ENCODE data around the gene ZMYND19.

The ZMYND19 gene

GRCh38 chr9:137583347-137583746 is 7.0 kb downstream of the ZMYND19 start:
- DNase-seq (ENCODE audit: extremely low spot score), result no peak
- TF ChIP-seq SP1 (IDR thresholded peaks at IDR 0.05) (no peak), HDGF (IDR thresholded peaks at IDR 0.05; ENCODE audit: borderline replicate concordance) (no peak), ZNF384 (IDR thresholded peaks at IDR 0.05) (no peak), L3MBTL2 (conservative IDR thresholded peaks at IDR 0.05) (no peak)
- ChIA-PET POLR2A (no interaction called here), CTCF (no interaction called here)

- TF ChIP-seq L3MBTL2 (conservative IDR thresholded peaks at IDR 0.05), result no peak
- TF ChIP-seq FOXA1 (IDR thresholded peaks at IDR 0.05), result no peak
- TF ChIP-seq TARDBP (IDR thresholded peaks at IDR 0.05), result no peak
- TF ChIP-seq FOXK2 (IDR thresholded peaks at IDR 0.05), result no peak
- no peak for TF ChIP-seq BHLHE40 (IDR thresholded peaks at IDR 0.05; ENCODE audit: borderline replicate concordance)
- no peak for TF ChIP-seq ZNF384 (IDR thresholded peaks at IDR 0.05)
- no peak for TF ChIP-seq SP1 (IDR thresholded peaks at IDR 0.05)
- no peak for TF ChIP-seq ELF4 (IDR thresholded peaks at IDR 0.05)
- TF ChIP-seq HDGF (IDR thresholded peaks at IDR 0.05; ENCODE audit: borderline replicate concordance), result no peak
- TF ChIP-seq NFRKB (IDR thresholded peaks at IDR 0.05), result no peak
- TF ChIP-seq ARNT (IDR thresholded peaks at IDR 0.05), result no peak
- no peak for TF ChIP-seq PKNOX1 (IDR thresholded peaks at IDR 0.05)
- TF ChIP-seq LEF1 (IDR thresholded peaks at IDR 0.05; ENCODE audit: borderline replicate concordance), result no peak
- TF ChIP-seq SUZ12 (IDR thresholded peaks at IDR 0.05), result no peak
- TF ChIP-seq CTBP1 (IDR thresholded peaks at IDR 0.05; ENCODE audit: borderline replicate concordance), result no peak
- no peak for TF ChIP-seq FOXM1 (IDR thresholded peaks at IDR 0.05; ENCODE audit: borderline replicate concordance)
- CTCF ChIA-PET, result interaction anchor here (0.7 kb wide), 1 partner anchor 29 kb away, joined by 3 read pairs; no protein-coding TSS in a partner anchor
- peak; percentile 48 for DNase-seq (ENCODE audit: extremely low spot score)
- POLR2A ChIA-PET, result interaction anchor here (1.2 to 2.4 kb wide), 3 partner anchors 9 to 36 kb away, joined by 5 to 15 read pairs (median 6); partner anchors contain the start of genes EHMT1 and ZMYND19
Observed at GRCh38 chr9:137582286-137582860, 7.9 kb downstream of the ZMYND19 start.

DNA sequence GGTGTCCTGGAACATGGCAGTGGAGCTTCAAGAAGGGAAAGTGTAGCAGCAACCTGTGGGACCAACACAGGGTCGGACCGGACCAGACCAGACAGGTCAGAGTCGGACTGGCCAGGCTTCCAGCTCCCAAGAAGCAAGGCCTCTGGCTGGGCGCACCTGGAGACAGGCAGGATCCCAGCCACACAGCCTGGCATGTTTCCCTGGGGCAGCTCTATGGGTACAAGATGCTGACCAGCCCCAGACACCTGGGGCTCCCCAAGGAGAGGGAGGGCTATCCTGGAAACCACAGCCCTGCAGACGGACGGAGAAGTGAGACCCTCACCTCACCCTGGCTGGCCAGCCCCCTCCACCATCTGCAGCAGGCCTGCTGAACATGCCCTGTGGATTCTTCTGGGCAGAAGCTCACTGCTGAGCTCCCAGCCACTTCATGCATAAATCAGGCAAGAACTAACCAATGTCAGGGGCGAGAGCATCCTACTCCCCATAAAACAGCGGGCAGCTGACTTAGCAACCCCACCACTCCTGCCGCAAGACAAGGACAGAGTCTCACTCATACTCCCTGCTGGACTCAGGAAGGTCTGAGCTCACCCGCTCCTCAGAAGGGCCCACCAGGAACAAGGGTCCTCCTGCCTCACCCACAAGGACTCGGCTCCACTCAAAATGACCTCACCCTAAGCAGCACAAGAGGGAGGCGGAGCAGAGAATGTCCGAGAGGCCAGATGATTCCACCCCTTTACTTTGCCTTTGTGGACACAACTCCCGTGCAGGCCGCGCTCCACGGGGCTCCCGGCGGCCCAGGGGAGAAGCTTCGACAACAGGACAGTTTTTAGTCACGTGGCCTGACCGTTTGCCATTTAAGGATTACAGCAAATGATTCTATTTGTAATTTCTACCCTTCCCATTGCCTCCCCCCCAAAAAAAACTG is 8.7 kb downstream of the ZMYND19 start:
- POLR2A ChIA-PET, result interaction anchor here (0.9 to 2.4 kb wide), 4 partner anchors 9 to 37 kb away, joined by 3 to 15 read pairs (median 6); partner anchors contain the start of genes ARRDC1, EHMT1 and ZMYND19

GRCh38 chr9:137580954-137581322 is 9.4 kb downstream of the ZMYND19 start:
- no peak for DNase-seq (ENCODE audit: extremely low spot score)
- TF ChIP-seq ELF4 (IDR thresholded peaks at IDR 0.05) (no peak), SP1 (IDR thresholded peaks at IDR 0.05) (no peak), NFRKB (IDR thresholded peaks at IDR 0.05) (no peak), FOXM1 (IDR thresholded peaks at IDR 0.05; ENCODE audit: borderline replicate concordance) (no peak), CTBP1 (IDR thresholded peaks at IDR 0.05; ENCODE audit: borderline replicate concordance) (no peak), HDGF (IDR thresholded peaks at IDR 0.05; ENCODE audit: borderline replicate concordance) (no peak), SUZ12 (IDR thresholded peaks at IDR 0.05) (no peak), FOXA1 (IDR thresholded peaks at IDR 0.05) (no peak), BHLHE40 (IDR thresholded peaks at IDR 0.05; ENCODE audit: borderline replicate concordance) (no peak), ARNT (IDR thresholded peaks at IDR 0.05) (no peak), L3MBTL2 (conservative IDR thresholded peaks at IDR 0.05) (no peak)
- ChIA-PET CTCF (no interaction called here), POLR2A (interaction anchor here (0.9 to 2.4 kb wide), 4 partner anchors 10 to 38 kb away, joined by 3 to 15 read pairs (median 6); partner anchors contain the start of genes ARRDC1, EHMT1 and ZMYND19)

More for the DNA sequence above, 8.7 kb downstream of the ZMYND19 start:
- CTCF ChIA-PET, result interaction anchor here (0.7 kb wide), 1 partner anchor 30 kb away, joined by 3 read pairs; no protein-coding TSS in a partner anchor
- no peak for DNase-seq (ENCODE audit: extremely low spot score)
- TF ChIP-seq TARDBP (IDR thresholded peaks at IDR 0.05) (no peak), HDGF (IDR thresholded peaks at IDR 0.05; ENCODE audit: borderline replicate concordance) (no peak), ELF4 (IDR thresholded peaks at IDR 0.05) (no peak), CTBP1 (IDR thresholded peaks at IDR 0.05; ENCODE audit: borderline replicate concordance) (no peak), SP1 (IDR thresholded peaks at IDR 0.05) (no peak), FOXM1 (IDR thresholded peaks at IDR 0.05; ENCODE audit: borderline replicate concordance) (no peak), NFRKB (IDR thresholded peaks at IDR 0.05) (no peak), PKNOX1 (IDR thresholded peaks at IDR 0.05) (no peak), BHLHE40 (IDR thresholded peaks at IDR 0.05; ENCODE audit: borderline replicate concordance) (no peak), ARNT (IDR thresholded peaks at IDR 0.05) (no peak), LEF1 (IDR thresholded peaks at IDR 0.05; ENCODE audit: borderline replicate concordance) (no peak), FOXK2 (IDR thresholded peaks at IDR 0.05) (no peak), FOXA1 (IDR thresholded peaks at IDR 0.05) (no peak), SUZ12 (IDR thresholded peaks at IDR 0.05) (no peak), L3MBTL2 (conservative IDR thresholded peaks at IDR 0.05) (no peak), ZNF384 (IDR thresholded peaks at IDR 0.05) (no peak)

DNA sequence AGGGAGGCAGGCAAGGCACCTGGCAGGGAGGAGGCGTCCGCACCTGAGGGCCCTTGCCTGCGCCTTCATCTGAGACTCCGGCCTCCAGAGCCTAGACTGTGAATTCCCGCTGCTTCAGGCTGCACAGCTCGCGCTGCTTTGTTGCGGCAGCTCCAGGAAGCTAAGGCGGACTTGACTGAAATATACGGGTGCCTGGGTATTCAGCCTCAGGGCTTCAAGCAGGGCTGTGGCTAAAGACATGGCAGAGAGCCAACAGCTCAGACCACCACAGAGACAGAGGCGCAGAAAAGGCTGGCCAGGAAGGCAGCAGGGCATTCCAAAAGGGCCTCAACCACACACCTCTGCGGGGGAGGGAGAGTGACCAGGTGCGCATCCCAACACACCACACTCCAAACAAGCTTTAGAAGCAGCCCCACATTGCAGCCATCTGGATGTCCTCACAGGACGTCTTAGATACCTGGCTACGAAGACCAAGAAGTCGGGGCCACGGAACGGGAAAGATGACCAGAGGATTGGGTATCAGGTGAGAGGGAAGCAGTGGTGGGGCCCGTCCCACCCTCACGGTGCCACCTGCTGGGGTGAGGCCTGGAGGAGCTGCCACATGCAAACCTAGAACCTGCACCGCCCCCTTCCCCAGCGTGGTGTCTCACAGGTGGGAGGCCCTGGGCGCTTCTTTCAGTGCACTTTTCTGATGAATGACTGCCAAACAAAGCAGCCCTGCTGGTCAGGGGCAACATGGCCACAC is 9.9 kb downstream of the ZMYND19 start:
- no peak for TF ChIP-seq BHLHE40 (IDR thresholded peaks at IDR 0.05; ENCODE audit: borderline replicate concordance)
- no peak for TF ChIP-seq L3MBTL2 (conservative IDR thresholded peaks at IDR 0.05)
- no peak for TF ChIP-seq FOXA1 (IDR thresholded peaks at IDR 0.05)
- TF ChIP-seq NFRKB (IDR thresholded peaks at IDR 0.05), result no peak
- TF ChIP-seq FOXK2 (IDR thresholded peaks at IDR 0.05), result no peak
- no peak for TF ChIP-seq ZNF384 (IDR thresholded peaks at IDR 0.05)
- TF ChIP-seq SUZ12 (IDR thresholded peaks at IDR 0.05), result no peak
- ChIA-PET POLR2A (interaction anchor here (1.0 to 2.4 kb wide), 2 partner anchors 11 to 22 kb away, joined by 3 to 15 read pairs; partner anchors contain the start of gene ZMYND19), CTCF (interaction anchor here (1.8 kb wide), 1 partner anchor 23 kb away, joined by 6 read pairs; no protein-coding TSS in a partner anchor)

More for the DNA sequence above, 9.9 kb downstream of the ZMYND19 start:
- no peak for DNase-seq (ENCODE audit: extremely low spot score)

Measured in HEK293T (cell line).